HG03103 (cell line): ENCODE results near the gene PPL.

ENCODE experiments used
- ATAC-seq: cut with Tn5 transposase; IDR thresholded peaks from one replicate; pipeline ENCODE4 v1.9.1; 2021; ENCODE audit warnings: low read depth; ENCODE audit not compliant: unreplicated experiment

PPL gene

GRCh38 chr16:4892361-4893102, 44.4 kb downstream of the PPL start:
- no peak for ATAC-seq

DNA sequence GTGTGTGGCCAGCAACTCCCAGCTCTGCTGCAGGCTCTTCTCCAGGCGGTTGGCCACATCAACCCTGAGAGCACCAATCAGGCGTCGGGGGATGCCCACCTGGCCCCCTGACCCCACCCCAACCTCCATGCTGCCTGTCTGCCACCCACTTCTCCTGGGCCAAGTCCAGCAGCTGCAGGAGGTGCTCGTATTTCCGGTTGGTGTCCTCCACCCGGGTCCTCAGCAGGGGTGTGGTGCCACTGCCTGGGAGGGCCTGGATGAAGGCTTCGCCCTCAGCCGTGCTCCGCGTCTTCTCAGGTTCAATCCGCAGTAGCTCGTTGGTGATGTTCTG, 45.1 kb downstream of the PPL start:
- ATAC-seq = no peak

DNA sequence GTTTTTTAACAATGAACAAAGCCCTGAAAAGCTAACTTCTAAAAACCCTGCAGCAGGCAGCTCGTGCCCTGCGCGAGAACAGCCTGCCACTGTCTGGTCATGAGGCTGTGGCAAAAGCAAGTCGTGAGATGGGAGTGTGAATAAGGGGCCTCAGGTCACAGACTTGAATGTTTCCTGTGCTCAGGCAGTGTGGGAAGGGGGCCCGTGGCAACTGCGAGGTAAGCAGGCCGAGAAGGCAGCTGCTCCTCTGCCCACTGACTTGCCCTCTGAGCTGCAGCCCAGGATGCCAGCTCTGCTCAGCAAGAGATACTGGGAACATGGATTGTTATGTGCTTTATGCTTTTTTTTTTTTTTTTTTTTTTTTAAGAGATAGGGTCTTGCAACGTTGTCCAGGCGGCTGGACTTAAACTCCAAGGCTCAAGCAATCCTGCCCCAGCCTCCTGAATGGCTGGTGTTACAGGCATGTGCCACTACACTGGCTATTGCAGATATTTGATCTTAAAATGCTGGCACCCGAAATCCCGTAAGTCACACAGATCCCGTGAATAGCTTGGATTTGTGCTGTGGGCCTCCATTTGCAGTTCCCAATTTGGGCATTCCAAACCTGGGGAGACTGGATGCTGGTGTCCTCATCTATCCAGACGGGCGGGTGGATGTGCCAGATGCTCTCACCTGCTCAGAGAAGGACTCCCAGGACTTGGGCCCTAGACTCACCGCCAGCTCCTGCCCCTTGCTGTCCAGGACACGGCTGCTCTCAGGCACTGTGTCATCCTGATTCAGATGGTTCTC, 45.7 kb downstream of the PPL start:
- no peak for ATAC-seq

DNA sequence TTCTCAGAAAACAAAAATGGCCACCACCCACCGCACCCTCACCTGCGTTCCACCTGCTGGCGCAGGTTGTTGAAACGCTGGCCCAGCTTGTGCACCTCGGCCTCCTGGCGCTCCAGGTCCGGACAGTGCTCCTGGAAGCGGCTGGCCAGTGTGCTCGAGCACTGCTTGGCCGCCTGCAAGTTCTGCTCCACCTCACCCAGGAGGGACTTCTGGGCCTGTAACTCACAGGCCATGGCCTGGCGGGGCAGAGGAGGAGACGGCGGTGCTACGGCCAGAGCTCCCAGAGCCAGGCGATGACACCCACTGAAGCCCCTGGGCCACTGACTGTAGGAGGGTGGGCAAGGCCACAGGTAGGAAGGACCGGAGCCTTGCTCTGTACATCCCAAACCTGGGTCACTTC, 46.3 kb downstream of the PPL start:
- ATAC-seq = no peak

DNA sequence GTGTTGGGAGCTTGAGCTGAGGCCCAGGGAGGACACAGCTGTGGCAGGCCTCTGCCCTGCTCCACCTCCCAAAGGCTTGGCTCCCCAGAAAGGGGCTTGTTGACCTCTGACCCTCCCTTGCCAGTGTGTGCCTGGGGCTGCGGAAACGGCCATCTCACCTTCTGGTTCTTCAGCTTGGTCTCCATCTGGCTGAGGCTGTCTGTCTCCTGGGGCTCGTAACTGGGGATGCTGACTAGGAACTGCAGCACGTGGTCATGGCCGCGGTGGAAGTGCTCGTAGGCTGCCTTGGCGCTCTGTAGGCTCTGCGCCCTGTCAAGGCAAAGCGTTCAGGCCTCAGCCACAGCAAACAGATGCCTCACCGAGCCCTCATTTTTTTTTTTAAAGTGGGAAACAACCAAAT, 46.9 kb downstream of the PPL start:
- no peak for ATAC-seq

DNA sequence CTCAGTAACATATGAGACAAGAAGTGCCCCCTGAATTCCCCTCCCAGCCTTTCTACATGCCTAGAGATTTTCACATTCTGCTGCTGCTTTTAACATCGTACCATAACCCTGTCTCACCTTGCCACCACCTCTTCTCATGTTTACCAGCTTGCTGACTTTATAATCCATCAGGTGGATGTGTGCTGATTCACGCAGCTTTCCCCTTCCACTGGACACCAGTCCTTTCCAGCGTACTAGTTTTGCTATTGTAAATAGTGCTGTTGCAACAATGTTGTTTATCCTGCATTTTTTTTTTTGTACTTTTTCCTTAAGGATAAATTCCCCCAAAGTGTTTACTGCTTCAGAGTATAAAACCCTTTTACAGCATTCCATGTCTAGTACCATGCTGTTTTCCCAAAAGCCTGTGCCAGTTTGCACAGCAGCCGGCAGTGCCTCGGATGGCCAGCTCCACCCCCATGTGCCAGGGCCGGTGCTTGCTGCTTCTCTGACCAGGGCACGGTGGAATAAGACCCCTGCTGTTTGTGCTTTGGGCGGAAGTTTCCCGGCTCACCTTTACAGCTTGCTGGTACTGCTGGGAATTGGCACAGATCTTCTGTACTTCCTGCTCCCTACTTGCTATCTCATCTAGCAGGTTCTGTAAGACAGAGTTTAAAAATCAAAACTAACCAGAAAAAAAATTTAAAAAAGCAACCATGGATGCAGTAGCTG, 48.4 kb downstream of the PPL start:
- ATAC-seq = no peak

- no peak for ATAC-seq
These were observed 50.8 kb downstream of the PPL start for GRCh38 chr16:4886151-4886550.

DNA sequence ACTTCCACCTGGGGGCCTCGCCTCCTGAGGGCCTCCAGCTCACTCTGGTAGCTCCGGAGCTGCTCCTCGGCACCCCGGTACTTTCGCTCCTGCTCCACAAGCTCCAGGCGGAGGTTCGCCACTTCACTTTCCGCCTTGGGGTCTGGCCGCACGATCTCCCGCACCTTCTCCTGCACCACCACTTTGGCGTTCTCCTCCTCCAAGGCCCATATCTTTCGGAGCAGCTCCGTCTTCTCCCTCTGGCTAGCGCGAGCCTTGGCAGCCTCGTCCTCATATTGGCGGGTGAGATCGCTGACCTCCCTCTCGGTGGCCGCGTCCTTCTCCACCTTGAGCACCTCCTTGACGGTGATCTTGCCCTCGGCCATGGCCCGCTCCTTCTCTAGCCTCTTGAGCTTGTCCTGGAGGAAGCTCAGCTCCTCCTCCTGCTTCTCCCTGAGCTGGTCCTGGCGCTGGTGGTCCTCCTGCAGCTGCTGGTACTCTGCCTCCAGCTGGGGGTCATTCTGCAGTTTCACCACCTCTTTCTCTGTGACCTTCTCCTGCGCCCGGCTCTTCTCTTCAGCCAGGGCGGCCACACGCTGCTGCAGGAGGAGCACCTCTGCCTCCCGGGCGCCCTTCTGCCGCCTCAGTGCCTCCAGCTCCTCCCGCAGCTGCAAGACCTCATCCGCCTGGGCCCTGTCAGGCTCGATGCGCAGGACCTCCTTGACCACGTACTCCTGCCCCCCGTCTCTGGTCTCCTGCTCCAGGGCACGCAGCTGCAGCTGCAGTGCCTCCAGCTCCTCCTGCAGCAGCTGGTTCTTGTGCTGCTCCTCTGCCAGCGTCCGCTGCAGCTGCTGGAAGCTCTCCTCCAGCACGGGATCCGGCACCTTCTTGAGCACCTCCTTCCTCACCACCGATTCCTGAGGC, 51.7 kb downstream of the PPL start:
- no peak for ATAC-seq

- ATAC-seq = no peak
These were observed 52.7 kb downstream of the PPL start for GRCh38 chr16:4884209-4884608.

GRCh38 chr16:4883501-4883900, 53.4 kb downstream of the PPL start:
- no peak for ATAC-seq

DNA sequence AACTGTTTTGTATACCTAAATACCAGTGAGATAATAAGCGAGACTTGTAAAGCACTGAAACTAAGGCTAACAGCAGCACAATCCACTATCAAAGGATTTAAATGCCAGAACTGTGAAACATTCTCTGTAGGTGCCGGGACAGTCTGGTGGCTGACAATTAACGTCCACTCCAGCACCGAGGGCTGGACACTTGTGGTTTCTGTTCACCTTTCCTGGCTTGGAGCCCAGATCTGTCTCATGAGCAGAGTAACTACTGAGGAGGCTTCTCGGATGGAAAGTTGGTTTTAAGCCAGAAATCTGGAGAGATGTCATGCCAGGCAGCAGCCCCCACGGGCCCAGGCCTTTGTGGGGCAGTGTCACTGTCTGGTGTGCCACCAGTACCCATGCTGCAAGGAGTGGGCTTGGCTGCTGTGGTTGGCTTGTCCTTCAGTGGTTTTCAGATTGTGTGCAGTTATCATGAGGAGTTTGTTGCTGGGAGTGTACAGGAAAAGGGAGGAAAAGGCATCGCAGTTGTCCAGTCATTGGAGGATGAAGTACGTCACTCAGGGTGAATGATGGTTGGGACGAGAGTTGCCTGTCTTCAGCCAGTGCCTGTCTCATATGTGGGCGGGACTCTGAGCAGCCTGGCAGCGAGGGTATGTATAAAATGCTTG, 54.2 kb downstream of the PPL start:
- ATAC-seq = no peak

DNA sequence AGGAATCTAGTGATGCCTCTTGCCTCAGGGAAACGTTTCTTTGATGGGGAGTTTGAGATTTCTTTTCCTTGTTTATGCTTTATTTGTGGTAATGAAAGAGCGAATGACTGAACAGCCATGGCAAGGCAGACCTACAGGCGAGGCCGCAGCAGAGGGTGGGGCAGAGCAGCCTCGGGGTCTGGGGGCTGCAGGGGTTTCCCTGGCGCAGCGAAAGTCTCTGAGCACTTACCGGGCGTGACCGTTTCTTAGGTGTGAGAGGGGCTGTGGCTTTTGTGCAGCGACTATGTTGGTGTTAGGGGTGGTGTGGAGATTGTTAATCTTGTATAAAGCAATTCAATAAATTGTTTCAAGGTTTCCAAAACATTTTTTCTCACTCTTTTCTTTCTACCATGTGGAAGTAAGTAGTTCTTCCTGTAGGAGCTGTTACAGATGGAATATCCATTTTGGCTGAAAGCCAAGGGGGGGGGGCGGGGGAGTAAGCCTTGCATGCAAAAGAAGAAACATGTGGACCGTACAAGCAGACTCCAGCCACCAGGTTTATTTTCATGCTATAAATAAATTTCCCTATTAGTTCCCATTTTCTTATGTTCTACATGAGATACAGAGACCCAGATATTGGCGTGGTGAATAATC, 54.8 kb downstream of the PPL start:
- ATAC-seq = no peak

- no peak for ATAC-seq
These were observed 56.9 kb downstream of the PPL start for GRCh38 chr16:4880006-4880580.

DNA sequence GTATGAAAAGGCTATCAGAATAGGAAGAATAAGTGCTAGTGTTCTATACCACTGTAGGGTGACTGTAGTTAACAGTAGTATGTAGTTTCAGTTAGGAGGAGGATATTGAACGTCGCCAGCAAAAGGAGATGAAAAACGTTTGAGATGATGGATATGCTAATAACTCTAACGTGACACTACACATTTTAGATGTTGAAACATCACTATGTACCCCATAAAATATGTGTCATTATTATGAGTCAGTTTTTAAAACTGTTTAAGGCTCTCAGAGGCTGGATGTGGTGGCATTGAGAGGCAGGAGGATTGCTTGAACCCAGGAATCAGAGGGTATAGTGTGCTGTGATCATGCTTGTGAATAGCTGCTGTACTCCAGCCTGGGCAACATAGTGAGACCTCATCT, 57.9 kb downstream of the PPL start:
- no peak for ATAC-seq

DNA sequence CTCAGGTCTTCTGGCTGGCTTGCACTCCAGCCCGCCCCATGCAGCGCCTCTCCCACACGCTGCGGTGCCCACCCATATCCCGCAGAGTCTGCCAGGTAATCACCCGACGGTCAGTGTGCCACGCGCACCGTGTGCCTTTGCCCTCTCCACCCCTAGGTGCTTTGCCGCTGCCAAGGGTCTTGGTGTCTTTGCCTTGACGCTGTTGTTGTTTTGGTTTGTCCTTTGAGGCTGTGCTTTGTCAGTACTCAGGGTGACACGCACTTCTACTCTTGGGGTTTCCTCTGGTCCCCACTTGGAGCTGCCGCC, 59.6 kb downstream of the PPL start:
- no peak for ATAC-seq

DNA sequence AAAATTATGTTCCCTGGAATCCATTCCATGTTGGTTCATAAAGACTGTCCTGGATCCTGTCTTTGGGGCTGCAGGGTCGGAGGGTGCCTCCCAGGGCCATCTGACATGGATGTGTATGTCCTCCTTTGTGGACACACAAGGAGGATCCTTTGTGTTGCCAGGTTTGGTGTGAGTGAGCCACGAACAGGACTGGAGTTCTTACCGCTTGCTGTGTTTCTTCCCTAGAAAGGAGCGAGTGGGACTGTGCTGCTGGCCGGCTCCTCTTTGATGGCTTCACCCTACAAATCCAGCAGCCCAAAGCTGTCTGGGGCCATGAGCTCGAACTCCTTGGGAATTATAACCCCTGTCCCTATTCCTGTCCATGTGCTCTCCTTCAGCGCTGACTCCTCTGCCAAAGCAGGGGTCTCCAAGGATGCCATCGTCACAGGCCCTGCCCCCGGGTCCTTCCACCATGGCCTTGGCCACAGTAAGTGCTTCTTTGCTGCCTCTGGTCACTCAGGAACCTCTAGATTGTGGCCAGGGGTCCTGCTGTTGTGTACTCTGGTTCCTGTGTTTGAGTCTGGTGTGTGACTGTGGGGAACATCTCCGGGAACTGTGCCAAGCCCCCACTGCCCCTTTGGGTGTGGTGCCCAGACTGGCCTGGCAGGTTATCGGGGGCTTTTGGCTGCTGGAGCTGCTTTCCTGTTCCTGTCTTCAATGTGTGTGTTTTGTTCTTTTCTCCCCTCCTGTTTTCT, 60.1 kb downstream of the PPL start:
- ATAC-seq = no peak

- no peak for ATAC-seq
These were observed 62.3 kb downstream of the PPL start for GRCh38 chr16:4874666-4875065.

DNA sequence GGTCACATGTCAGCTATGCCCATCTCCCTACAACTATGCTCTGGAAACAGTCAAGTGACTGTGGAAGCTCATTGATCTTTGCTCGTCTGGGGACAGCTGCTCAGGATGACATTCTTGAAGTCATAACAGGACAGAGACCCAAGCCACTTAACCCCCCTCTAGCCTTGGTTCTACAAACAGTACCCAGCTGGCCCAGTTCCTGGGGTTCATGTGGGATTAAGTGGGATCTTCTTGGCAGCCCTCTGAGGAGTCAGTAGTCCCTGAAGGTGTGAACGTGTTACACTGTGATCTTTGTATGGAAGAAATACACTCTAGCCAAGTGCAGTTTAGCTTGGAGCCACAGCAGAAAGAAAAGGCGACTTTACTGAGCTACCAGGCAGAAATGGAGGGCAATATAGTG, 63.9 kb downstream of the PPL start:
- ATAC-seq = no peak

GRCh38 chr16:4871071-4871470, 65.9 kb downstream of the PPL start:
- no peak for ATAC-seq
